GM19372 (cell line): ENCODE data around the gene AMH.

Experiments used
- ATAC-seq: cut with Tn5 transposase; IDR thresholded peaks from one replicate; pipeline ENCODE4 v1.9.1; 2021; ENCODE audit warnings: mild to moderate bottlenecking, low read depth, moderate library complexity; ENCODE audit not compliant: unreplicated experiment

AMH gene

DNA sequence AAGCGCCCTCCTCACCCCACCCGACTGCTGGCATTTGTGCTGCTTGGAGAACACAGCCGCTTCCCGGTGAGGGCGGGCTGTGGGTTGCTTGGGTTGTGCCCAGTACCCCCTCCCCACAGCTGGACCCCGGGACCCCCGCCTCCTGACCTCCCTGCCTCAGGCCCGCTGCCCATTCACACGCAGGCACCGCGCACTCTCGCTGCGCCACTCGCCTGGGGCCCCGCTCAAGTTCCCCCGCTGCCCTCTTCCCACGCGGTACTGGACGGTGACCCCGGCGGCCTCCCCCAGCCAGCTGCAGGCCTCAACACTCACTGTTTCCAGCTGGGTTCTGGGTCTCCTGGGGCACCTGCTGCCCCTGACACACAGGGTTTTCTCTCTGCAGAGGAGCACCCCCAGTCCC is 29.4 kb upstream of the AMH start:
- no peak for ATAC-seq

DNA sequence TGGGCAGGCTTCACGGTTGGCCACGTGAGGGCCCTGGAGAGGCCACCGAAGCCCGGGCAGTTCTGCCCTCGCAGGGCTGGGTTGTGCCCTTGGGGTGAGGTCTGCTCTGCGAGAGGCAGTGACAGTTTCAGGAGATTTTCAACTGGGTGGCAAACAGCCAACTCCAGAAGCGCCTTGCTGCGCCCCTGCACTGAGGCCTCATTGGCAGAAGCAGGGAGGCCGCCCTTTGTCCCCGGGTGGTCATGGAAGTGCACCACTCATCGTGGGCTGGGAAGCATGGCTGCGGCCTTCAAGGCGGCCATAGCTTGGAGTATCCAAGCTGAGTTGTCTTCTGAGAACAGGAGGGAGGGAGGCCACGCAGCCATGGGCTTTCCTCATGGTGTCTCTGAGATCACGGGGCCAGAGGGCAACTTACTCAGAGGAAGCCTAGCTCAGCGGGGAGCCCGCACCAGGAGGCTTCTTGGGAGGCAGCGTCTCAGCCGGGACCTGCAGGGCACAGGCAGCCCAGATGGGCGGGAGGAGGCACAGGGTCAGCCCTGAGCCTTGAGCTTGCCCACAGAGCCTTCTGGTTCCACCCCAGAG is 27.8 kb upstream of the AMH start:
- no peak for ATAC-seq

DNA sequence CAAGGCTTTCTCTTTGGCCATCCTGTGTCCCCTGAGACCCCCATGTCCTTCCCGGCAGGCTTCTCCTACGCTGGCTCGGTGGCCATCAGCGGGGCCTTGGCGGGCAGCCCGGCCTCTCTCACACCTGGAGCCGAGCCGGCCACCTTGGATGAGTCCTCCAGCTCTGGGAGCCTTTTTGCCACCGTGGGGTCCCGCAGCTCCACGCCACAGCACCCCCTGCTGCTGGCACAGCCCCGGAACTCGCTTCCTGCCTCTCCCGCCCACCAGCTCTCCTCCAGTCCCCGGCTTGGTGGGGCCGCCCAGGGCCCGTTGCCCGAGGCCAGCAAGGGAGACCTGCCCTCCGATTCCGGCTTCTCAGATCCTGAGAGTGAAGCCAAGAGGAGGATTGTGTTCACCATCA is 27.2 kb upstream of the AMH start:
- ATAC-seq = no peak

- no peak for ATAC-seq
Measured at GRCh38 chr19:2223391-2223790, 25.7 kb upstream of the AMH start.

GRCh38 chr19:2223959-2224358 is 25.2 kb upstream of the AMH start:
- ATAC-seq = no peak

DNA sequence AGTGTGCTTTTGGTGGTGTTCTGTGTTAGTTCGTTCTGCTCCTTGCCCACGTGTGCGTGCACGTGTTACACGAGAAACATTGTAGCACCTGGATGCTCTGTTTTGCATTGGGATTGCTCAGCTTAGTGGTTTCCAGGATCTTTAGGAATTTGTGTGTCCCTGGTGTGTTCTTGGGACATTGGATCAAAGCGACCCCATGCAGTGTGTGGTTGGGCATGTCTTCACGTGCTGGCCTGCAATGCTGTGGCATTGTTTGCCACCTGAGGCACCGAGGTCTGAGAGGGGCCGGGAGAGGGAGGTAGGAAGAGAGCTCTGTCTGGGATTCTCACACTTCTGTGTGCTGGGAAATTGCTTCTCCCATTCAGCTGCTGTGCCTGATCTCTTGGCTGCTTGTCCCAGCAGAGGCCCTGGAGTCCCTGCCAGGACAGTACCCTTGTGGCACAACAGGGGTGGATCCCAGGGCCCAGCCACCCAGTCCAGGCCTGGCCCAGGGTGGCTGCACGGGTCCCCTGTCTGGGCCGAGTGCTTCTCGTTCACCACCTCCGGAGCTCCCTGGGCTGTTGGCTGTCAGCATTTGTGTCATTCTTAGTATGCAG is 24.3 kb upstream of the AMH start:
- no peak for ATAC-seq

DNA sequence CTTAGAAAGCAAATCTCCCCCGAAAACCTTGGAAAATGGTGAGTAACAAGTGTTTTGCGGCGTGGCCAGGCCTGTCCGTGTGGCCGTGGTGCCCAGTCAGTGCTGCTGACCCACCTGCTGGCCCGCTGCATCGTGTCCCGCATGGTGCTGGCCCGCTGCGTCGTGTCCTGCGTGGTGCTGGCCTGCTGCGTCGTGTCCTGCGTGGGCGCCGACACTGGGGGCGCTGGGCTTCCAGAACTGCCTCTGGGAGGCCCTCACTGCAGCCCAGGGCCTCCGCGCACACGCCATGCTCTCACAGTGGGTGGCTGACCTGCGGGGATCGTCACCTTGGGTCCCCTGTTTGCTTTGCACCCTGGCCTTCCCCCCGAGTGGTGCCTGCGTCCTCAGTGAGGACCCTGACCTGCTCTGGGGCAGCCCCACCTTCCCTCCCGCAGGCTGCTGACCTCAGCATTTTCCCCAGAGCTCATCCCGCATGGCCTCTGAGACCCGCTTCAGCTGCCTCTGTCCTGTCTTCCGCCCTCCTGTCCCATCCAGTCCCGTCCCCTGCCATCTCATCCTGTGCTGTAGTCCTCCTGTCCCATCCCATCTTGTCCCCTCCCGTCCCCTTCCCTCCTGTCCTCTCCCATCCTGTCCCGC is 23.6 kb upstream of the AMH start:
- ATAC-seq = no peak

DNA sequence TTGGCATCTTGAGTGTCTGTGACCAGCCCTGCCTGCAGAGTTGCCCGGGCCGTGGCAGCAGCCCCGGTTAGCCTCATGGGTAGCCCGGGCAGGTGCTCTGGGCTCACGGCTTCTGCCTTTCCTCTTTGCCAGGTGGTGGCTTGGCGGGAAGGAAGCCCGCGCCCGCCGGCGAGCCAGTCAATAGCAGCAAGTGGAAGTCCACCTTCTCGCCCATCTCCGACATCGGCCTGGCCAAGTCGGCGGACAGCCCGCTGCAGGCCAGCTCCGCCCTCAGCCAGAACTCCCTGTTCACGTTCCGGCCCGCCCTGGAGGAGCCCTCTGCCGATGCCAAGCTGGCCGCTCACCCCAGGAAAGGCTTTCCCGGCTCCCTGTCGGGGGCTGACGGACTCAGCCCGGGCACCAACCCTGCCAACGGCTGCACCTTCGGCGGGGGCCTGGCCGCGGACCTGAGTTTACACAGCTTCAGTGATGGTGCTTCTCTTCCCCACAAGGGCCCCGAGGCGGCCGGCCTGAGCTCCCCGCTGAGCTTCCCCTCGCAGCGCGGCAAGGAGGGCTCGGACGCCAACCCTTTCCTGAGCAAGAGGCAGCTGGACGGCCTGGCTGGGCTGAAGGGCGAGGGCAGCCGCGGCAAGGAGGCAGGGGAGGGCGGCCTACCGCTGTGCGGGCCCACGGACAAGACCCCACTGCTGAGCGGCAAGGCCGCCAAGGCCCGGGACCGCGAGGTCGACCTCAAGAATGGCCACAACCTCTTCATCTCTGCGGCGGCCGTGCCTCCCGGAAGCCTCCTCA is 22.9 kb upstream of the AMH start:
- ATAC-seq = no peak

GRCh38 chr19:2226840-2227360 is 22.2 kb upstream of the AMH start:
- no peak for ATAC-seq

DNA sequence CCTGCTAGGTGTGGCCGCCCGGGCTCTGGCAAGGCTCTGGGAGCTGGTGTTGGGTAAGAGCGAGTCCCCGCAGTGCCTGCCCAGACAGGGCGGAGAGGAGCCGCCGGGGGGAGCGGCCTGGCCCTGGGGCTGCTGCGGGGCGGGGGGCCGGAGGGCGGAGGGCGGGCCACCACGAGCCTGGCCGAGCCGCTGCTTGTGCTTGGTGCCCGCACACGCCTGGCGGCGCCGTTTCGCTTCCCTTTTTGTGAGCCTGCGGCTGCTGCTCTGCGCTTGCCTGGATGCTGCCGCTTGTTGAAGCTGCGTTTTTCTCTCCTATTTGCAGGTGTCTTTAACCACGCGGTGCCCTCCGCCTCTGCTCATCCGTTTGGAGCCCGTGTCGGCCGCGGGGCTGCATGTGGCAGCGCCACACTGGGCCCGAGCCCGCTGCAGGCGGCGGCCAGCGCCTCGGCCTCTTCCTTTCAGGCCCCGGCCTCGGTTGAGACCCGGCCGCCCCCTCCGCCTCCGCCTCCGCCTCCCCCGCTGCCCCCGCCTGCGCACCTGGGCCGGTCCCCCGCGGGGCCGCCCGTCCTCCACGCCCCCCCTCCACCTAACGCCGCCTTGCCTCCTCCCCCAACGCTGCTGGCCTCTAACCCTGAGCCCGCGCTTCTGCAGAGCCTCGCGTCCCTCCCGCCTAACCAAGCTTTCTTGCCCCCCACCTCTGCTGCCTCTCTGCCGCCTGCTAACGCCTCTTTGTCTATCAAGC is 21.5 kb upstream of the AMH start:
- ATAC-seq = peak; percentile 75

- ATAC-seq = no peak
Measured at GRCh38 chr19:2228157-2229030, 20.7 kb upstream of the AMH start.

- no peak for ATAC-seq
Measured at GRCh38 chr19:2229103-2230032, 19.8 kb upstream of the AMH start.

DNA sequence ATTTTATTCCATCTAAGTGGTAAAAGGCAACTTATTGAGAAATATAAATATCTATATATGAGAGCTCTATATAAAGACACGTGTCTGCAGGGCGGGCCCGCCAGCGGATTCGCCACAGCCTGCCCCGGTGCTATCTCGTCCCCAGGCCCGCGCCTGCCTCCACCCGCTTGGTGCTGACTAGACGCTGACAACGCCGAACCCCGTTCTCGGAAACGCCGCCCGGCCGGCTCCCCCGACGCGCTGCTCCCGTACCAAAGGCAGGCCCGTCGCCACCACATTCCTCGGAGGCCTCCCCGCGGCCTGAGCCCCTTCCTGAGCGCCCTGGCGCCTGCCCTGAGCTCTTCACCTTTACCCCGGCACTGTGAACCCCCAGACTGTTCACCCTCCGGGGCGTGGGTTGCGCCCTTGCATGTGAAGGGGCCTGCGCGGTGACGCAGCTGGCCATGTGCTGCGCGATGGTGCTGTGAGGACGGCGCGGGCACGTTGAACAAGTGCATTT is 19.0 kb upstream of the AMH start:
- ATAC-seq = no peak

DNA sequence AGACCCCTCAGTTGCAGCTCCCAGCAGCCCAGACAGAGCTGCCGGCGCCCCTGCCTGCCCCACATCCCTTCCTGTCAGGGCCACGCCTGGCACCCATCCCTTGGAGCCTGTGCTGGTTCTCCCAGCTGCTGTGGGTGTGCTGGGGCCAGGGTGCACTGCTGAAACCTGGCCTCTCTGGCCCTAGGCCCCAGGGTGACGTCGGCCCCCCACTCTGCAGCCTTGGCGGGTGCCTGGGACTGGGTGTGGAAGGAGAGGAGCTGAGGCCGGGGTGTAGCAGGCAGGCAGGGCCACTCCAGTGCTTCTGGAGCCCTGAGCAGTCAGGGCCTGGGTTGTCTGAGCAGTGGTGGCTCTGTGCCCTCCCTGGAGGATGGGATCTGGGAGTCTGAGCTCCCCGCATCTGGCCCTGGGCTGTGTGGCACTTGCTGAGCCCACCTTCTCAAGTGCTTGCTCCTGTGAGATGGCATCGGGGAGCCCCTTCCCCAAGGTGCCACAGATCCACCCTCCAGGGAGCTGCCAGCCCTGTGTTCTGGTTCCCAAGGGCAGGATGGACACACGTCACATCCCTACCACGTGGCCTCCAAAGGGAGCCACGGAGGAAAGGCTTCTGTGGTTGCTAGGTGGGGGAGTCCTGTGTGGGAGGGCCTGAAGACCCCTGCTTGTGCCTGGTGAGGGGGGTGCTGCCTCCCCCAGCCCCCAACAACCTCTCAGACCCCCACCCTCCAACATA is 18.2 kb upstream of the AMH start:
- no peak for ATAC-seq

- ATAC-seq = no peak
Measured at GRCh38 chr19:2231621-2232221, 17.4 kb upstream of the AMH start.

DNA sequence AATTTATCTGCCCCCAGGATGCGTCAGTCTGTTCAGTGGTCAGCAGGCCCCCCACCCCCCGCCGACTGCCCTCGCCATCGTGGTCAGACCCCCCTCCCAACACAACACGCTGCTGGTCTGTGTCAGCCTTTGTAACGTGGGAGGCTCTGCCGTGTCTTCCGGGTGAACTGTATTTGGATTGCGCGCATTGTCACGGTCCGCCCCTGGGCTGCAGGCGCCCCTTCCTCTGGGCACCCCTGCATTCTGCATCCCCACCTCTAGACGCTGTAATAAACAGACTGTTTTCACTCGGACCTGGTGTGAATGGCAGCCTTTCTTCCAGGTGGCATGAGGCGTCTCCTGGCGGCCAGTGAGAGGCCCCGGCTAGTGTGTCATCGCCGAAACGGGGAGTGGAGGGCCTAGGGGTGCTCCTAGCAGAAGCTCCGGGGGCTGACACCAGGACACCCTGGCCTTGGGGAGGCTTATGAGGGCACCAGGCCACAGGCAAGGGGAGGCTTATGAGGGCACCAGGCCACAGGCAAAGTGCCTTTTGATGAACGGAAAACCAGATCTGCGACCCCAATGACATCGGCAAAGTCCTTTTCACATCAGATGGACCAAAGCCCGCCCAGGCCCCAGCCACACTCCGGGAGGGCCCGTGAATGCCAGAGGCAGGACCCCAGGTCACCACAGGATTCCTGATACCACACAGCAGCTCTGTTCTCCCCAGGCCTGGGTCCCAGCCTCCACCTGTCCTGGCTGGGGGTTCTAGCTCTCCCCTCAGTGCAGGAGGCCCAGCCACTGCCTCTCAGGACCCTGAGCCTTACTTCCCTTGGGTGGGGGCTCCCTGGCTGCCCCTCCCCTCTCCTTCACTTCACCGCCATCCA is 16.6 kb upstream of the AMH start:
- no peak for ATAC-seq
